Muscle of back (tissue), 11 donors: ENCODE measurements around the gene DLGAP4. TPM values are rescaled to one million over a fixed set of nuclear protein-coding genes. Genes with fewer than 3 reads are reported as not detected.
A peak's percentile ranks its signal among the peaks of the same experiment; 100 is the strongest.

Experiments
- DNase-seq, 3 donors: peaks; one replicate each; pipeline versions ENCODE4 v3.0.0 to v3.0.0-alpha.2; 2013
- polyA plus RNA-seq, 10 donors: library from polyadenylated mRNA; unstranded; fragments of 120-200 nt; gene quantifications; one replicate each; pipeline ENCODE4 v1.2.1, GENCODE V29; 2013; ENCODE audit not compliant: insufficient read length in 10 of 10

The DLGAP4 gene
- polyA plus RNA-seq, 10 donors: 45.1 to 60.9 (median 53.8) TPM

DNA sequence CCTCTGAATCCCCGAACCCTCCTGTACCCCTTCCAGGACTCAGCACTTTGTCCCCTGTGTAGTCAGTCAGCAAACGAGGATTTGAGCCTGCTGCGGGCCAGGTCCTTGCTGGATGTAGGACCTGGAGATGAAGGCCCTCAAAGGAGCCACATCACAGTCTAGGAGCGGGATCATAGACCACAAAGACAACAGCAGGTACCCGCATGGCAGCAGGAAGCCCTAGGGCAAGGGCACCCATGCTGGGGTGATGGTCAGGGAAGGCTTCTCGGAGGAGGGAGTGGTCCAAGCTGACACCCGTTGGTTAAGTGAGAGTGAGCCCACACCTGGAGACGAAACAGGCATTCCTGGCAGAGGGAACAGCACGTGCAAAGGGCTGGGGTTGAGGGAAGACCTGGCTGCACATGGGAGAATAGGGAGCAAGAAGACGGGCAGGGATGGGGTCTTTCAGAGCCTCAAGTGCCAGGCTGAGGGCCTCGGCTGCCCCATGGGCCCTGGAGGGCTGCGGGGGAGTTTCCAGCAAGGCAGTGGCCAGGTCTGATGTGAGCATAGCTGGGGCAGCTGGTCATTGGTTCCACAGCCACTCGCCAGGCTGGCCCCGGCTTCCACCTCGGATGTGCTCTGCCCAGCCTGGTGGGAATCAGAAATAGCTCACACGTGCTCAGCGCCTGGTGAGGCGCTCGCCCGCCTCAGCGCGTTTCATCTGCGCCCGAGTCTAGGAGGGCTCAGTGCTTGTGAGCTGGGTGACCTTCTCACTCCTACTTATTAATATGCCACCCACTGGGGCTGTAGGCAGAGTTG, 15.0 kb downstream of the DLGAP4 start:
- DNase-seq: no peak

DNA sequence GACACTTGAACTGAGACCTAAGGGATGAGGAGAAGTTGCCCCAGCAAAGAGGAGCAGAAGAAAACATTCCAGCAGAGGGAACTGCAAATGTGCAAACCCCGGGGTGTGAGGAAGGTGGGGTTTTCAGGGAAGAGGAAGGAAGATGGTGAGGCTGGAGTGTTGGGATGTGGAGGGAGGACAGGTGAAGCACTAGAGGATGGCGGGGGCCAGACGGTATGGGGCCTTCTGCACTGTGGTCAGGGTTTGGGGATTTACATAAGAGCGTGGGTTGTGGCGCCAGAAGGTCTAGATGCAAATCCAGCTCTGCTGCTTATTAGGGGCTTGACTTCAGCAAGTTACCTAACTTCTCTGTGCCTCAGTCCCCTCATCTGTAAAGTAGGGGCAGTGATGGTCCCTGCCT, 16.0 kb downstream of the DLGAP4 start:
- no peak for DNase-seq

DNA sequence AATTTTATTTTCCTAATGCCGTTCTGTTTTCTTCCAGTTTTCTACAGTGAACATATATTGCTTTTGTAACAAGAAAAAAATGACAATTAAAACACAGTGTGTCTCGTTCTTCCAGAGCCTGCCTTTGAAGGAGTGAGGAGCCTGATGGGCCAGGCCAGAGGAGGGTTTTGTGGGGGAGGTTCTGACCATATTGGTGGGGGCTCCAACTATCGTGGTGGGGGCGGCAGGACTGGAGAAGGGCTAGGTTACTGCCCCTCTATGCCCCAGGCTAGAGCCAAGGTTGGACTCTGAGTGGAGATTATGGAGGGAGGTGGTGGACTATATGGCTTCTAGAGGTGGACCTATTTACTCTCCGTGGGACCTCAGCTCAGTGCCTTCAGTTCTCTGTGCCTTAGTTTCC, 24.0 kb downstream of the DLGAP4 start:
- no peak for DNase-seq

DNA sequence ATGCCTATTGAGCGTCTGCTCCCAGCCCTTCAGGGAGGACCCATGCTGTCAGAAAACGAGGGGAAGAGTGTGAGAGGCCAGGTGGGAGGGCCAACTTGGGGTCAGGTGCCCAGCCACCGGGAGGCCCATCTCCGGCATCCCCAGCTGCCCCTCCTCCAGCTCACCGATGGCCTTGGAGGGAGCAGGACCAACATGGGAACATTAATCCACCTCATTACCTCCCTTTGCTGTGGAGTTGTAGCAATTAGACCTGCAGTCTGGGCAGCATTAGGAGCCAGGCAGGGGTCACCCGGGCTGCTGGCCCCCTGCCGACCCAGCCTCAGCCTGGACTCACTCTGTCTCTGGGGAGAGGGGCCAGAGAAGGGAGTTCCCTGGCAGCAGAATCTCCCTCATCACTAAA, 25.1 kb downstream of the DLGAP4 start:
- DNase-seq: no peak

DNA sequence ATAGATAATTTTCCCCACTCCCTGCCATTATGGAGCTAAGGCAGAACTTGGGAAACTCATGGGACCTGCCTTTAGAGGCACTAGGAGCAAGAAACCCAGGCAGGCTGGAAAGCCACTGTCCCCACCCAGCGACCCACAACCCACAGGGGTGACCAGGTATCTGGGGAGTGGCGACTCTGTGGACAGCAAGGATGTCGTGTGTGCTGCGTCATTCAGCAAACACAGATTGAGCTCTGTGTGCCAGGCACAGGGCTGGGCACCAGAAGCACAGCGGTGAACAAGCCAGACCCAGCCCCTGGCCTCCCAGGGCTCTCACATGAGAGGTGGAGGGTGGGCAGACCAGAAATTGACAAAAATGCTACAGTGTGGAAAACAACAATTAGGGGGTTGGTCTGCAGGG, 27.7 kb downstream of the DLGAP4 start:
- no peak for DNase-seq

DNA sequence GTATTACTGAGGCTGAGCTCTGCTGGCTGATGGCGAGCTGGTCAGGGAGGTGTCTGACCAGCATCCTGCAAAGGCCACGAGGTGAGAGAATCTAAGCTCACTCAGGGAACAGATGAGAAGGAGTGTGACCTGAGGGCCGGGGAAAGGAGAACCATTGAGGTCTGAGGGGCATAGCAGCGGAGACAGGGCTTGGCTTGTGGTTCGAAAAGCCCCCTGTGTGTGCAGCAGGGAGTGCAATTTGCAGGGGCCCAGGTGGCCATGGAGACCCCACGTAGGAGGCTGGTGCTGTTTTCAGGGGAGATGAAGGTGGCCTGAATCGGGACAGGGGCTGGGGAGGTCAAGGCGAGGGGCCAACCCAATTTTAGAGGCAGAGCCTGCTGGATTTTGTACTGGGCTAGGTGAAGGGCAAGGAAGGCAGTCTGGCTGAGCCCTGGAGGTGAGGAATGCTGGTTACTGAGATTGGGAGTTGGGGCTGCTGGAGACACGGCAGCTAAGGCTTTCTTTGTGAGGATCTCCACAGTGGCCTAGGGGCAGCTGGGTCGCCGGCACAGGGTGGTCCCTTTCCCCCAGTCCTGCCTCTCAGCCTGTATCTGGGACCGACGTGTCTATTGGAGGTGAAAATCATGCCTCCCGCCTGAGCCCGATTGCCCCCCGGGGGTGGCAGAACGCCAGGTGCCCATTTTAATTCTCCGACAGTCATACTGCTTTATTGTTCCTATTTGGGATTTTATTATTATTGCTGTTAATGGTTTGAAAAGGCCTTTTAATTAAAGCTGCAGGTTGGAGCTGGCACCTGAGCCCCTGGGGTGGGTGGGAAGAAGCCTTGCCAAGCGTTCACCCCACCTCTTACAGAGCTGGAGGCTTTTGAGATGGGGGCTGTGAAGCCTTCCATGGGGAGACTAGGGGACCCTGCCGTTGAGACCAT, 28.4 kb downstream of the DLGAP4 start:
- no peak for DNase-seq

DNA sequence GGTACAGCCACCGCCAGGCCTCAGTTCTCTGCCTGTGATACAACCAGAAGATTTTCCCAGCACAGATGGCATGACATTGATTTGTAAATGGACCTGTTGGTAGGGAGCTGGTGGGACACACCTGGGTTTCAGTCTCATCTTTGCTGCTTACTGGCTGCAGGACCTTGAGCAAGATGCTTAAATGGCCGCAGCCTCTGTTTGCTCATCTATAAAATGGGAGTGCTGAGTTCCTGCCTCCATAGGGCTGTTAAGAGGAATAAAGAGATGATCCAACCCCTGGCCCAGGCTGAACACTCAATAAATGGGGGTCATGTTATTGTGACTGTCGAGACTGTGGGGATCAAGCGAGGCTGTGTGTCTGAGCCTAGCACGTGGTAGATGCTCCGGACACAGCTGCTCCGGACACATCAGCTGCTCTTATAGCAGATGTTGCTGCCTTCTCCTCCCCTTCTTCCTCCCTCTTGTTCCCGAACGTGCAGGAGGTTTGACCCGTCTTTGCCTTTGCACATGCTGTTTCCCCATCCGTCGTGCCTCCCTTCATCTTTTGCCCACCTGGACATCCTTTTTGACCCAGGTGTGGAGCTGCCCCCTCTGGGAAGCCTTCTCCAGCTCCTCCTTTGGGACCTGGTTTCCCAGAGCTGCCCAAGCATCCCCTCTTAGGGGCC, 29.2 kb downstream of the DLGAP4 start:
- DNase-seq: no peak

DNA sequence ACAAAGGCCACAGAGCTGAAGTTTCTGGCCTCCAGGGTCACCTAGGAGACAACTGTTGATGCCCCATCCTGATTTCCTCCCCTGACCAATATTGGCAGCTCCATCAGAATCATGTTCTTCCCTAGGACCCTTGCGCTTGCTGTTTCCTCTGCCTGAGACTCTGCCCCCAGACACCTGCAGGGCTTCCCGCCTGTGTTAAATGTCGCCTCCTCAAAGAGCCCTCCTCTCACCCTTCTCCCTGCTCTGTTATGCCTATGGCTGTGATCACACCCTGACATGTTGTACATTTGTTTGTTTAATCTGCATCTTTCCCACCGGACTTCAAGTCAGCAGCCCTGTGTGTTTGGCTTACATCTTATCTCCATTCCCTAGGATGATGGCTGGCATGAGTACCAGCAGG, 30.1 kb downstream of the DLGAP4 start:
- no peak for DNase-seq

DNA sequence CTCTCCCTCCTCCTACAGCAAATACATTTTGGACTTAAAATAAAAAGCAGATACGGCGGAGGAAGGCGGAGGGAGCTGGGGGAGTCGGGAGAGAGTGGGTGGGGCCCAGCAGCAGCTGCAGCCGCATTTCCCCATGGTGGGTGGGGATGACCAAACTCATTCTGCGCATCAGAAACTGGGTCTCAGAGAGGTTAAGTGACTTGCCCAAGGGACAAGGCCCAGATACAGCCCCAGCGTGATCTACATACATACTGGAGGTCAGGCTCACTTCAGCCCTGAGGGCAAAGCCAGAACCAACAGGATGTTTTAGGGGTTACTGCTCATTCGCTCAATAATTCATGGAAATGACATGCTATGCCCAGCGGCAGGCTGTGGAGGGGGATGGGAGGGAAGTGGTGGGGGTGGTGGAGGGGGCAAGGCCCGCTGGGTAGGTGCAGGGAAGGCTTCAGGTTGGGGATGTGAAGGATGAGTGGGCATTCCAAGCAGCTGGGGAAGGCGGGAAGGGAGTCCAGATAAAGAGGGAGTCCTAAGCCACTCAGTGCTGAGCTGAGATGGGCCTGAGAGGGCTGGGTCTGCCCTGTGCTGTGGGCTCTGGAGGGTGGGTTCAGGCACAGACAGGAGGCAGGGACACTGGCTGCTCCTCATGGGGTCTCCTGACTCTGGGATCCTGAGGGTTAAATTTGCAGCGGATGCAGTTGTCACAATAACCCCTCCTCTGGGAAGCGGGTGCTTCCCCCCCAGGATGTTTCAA, 31.0 kb downstream of the DLGAP4 start:
- peak in 1 of 3 donors; percentile 34 for DNase-seq

DNA sequence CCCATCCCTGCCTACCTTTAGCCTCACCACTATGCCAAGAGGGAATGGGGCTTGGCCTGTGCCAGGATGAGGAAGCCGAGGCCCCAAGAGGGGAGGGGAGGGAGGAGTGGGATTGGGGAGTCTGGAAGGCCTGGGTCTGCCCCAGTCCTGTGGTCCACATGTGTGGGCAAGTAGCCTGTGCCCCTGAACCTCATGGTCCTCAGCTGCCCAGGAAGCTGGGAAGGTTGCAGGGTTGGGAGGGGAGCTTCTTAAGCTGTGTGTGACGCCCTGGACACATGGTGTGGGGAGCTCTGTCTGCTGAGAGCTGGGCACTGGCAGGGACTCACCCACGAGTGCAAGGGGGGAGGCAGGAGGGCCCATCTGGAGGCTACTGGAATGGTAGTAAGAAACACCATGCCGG, 31.7 kb downstream of the DLGAP4 start:
- no peak for DNase-seq

DNA sequence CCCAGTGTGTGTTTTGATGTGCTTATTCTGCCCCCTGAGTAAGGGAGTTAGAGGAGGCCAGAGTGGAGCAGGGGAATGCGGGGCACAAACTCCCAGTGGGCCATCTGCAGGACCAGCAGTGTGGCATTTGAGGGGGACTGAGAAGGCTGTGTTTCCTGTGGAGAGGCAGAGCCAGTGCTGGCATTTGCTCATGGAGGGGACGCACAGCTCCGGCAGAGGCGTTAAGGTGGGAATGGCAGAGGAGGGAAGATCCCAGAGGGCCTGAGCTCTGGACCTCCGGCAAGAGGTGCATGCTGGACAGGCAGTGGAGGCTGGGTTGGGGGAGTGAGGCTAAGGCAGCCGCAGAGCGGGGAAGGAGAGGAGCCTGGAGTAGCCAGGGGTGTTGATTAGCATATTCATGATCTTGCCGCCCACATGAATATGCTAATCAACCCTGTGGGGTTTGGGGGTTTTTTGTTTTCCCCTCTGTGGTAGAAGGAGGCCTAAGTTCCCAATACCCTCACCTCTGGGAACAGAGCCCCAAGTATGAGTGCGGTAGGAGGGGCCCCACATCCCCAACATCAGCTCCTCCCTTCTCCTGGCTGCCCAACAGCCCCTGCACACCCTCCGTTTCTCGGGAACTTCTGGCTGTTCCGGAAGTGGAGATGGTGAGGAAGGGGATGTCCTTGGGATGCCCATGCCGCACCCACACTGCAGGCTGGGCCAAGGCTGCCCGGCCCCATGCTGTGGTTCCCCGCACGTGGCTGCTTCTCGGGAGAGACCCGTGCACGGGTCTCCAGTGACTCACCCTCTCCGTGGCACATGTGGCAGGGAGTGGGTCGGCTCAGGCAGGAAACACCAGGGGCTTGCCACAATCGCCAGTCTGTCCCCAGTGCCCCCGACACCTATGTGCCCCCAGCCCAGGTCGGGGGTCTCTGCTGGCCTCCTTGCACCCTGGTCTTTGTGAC, 33.8 kb downstream of the DLGAP4 start:
- no peak for DNase-seq

DNA sequence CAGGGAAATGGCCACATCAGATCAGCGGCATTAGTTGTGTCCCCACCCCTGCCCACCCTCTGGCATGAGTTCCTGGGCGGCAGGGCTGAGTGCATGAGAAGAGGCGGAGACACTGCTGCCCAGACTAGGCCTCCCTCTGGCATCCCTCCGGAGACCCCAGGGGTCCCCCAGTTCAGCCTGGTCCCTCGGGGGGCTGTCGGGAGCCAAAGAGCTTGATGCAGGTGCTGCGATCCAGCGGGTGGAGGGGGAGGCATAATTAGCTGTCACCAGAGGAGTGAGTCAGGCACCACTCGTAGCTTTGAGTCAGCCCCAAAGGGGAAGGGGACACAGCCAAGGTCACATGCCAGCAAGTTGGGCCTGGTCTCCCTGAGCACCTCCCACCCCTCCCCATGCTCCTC, 34.5 kb downstream of the DLGAP4 start:
- DNase-seq: no peak

DNA sequence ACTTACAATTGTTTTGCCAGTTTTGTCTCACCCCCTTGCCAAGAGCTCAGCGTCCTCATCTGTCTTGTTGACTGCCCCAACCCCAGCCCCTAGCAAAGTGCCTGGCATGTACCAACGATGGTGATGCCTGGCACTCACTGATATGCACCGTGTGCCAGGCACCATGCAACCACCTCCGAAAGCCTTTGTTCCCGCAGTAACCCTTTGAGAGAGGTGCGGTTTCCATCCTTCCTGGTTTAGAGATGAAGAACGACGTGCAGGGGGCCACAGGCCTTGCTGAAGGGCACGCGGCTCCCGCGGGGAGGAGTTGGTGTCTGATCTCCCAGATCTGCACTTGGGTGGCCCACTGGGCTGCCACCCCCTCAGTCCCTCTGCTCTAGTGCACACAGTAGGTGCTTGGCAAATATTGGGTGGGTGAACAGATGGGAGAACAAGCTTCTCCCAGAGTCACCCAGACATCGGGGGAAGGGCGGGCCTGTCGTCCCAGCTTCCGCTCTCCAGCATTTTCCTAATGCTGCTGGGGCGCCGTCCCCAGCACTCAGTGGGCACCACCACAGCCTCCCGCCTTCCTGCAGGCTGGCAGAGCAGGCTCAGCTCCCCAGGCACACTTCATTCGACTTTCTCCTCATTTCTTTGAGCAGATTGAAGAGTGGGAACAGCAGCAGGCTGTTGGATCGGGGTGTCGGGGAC, 35.3 kb downstream of the DLGAP4 start:
- DNase-seq: no peak

DNA sequence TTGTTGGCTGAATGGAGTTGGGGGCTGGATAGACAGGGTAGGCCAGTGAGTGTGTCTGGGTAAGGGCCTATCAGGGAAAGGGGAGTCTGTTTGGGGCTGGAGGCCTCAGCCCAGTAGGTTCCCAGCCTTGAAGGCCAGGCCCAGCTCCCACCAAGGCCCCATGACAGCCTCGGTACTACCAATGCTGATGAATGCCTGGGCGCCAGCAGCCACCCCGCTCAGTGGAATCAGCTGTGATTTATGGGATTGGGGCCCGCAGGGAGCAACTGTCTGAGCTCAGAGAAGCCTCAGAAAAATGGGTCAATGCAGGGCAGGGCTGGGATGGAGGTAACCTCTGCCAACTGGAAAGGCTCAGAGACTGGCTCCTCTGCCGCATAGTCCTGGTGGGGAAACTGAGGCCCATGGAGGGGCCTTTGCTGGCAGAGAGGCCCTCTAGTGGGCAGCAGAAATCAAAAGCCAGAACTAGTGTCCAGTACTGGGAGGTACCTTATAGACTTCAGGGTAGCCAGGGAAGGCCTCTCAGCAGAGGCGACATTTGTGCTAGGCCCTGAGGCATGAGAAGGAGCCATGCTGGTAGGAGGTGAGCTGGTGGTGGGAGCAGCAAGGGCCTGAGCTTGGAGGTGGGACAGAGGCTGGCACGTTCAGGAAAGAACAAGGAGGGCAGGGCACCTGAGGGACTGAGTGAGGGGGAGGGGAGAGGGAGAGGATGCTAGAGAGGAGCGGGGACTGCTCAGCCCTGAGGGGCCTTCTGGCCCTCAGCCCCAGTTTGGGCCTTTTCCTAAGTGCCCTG, 36.4 kb downstream of the DLGAP4 start:
- no peak for DNase-seq

DNA sequence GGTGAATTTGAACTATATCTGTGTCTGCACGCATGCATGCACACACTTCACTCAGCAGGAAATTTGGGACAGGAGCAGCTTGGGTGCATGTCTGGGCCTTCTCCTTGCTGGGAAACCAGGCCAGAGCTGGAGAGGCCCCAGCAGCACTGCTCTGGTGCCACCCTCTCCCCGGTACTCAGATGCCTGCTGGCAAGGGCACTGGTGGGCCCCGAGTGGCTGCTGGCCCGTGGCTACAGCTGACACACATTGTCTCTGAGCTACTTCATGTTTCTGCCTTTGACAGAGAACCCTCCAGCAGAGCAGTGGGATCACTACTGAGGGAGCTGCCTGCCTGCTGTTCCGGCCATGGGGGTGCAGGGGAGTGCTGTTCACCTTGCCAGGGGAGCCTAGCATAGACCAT, 37.5 kb downstream of the DLGAP4 start:
- no peak for DNase-seq

DNA sequence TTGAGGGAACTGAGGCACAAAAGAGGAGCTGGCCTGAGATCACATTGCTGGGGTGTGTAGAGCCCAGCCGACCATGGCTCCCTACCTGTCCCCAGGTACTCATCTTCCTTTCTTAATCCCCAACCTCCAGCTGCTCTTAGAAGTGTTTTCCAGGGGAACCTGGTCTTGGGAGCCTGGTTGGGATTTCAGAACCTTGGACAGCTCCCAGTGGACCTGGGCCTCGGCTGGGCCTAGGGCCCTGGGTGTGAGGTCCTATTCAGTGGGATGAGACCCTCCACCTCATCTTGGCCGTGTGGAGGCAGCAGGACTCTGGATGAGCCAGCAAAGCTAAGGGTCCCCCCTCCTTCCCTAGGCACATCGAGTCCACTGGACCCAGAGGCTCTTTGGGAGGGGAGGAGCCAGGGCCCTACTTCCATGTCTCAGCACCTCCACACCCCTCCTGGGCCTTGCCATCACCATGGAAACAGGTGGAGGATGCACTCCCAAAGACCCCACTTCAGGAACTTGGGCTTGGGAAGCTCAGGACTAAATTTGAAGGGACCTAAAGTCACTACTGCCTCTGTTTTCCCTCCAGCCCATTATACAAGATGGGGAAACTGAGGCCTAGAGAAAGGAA, 38.5 kb downstream of the DLGAP4 start:
- peak; percentile 47 to 79 (median 76) for DNase-seq

DNA sequence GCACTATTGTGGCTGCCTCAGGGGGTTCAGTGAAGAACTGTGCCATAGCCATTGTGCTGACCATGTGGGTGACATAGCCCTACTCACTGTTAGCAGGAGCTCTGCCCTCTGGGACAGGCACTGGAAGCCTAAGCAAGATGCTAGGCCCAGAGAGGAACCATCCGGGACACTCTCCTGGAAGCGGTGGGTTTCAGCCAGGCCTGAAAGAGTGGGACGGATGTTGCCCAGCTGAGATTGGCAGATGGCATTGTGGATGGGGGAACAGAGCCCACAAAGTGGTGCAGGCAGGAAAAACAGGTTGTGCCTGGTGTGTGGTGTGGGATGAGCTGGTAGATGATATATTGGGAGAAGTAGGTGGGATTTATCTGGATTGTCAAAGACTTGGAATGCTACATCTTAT, 40.1 kb downstream of the DLGAP4 start:
- no peak for DNase-seq

DNA sequence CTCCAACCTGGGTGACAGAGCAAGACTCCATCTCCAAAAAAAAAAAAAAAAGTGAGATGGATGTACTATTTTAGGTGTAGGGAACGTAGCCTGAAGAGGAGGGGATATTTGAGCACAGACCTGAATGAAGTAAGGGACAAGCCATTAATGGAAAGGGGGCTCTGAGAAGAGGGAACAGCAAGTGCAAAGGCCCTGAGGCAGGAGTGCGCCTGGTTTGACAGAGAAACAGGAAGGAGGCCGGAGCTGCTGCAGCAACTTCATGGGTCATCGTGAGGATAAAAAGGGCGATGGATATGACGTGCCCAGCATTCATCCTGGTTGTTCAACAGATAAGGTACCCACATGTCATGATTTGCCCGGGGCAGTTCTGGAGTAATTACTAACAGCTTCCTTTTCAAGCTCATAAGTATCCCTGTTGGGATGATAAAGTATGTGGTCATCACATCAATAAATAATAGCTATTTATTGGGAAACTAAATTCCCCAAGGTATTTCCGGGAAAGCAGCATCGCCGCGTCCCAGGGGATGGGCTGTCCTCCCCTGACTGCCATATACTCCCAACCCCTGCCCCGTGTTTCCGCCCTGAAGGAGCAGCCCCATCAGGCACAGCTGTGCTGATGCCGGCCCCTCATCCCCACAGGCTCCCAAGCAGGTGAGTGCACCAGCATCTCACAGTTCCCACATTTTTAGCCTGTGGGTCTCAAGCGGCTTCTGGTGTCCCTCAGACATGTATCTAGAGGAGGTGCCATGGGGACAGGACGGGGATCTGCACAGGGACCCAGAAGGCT, 43.4 kb downstream of the DLGAP4 start:
- no peak for DNase-seq
